Panc1 (cell line): ENCODE results near the gene CDH5. TPM values are rescaled to one million over a fixed set of nuclear protein-coding genes. Genes with fewer than 3 reads are reported as not detected.

ENCODE experiments used
- ATAC-seq: fragments of 200-7000 bp; cut with Tn5 transposase; 2 replicates; pipeline ENCODE4 v1.9.1; 2020; ENCODE audit warnings: mild to moderate bottlenecking, moderate library complexity
- BruUV-seq: library from RNA; stranded (reverse); fragments of 400-500 nt; replicated peaks from 2 replicates; lab custom pipeline; 2021; lab: Mats Ljungman, UMichigan
- CTCF ChIA-PET: fragments of 300-600 bp; sonication (Branson Sonifier 250); formaldehyde crosslinking; loops from one replicate; lab custom pipeline; 2022; ENCODE audit warnings: antibody characterized with exemption; lab: Charles Lee
- POLR2A ChIA-PET: fragments of 300-600 bp; sonication (Branson Sonifier 250); formaldehyde crosslinking; loops from one replicate; lab custom pipeline; 2022; ENCODE audit warnings: antibody characterized with exemption; lab: Charles Lee
- DNase-seq: peaks from one replicate; pipeline ENCODE4 v3.0.0-alpha.2; 2010; ENCODE audit warnings: low read depth, low spot score
- H3K27ac ChIP-seq: 2 replicates; pipeline ENCODE4 v1.5.1; 2011; ENCODE audit warnings: mild to moderate bottlenecking, low read length, inconsistent platforms
- H3K27me3 ChIP-seq: fragments of 200-500 bp; sonication (Bioruptor generic); 2 replicates; pipeline ENCODE4 v1.6.0; 2014; ENCODE audit warnings: low read length, inconsistent platforms; ENCODE audit not compliant: control insufficient read depth, insufficient read depth
- H3K36me3 ChIP-seq: fragments of 200-500 bp; sonication (Bioruptor generic); 2 replicates; pipeline ENCODE4 v1.5.1; 2014; ENCODE audit warnings: inconsistent platforms, mild to moderate bottlenecking, low read length, moderate library complexity; ENCODE audit not compliant: control insufficient read depth, insufficient read depth
- H3K4me1 ChIP-seq: 2 replicates; pipeline ENCODE4 v1.5.1; 2011; ENCODE audit warnings: inconsistent platforms, mild to moderate bottlenecking, low read length, moderate library complexity; ENCODE audit not compliant: control insufficient read depth, insufficient read depth
- H3K4me3 ChIP-seq, 2 experiments: 2 replicates each; pipeline ENCODE4 v1.5.1; 2011 to 2012; ENCODE audit warnings: low read depth in 2 of 2, low read length in 2 of 2, mild to moderate bottlenecking in 2 of 2, inconsistent platforms in 1 of 2, moderate library complexity in 1 of 2
- H3K9me3 ChIP-seq: fragments of 200-500 bp; sonication (Bioruptor generic); 2 replicates; pipeline ENCODE4 v1.5.1; 2014; ENCODE audit warnings: low read depth, mild to moderate bottlenecking, inconsistent platforms, low read length, moderate library complexity; ENCODE audit not compliant: control insufficient read depth, insufficient read depth
- CTCF ChIP-seq: fragments of 450-650 bp; IDR thresholded peaks from 2 replicates; pipeline ENCODE4 v1.5.1; 2017; ENCODE audit warnings: mild to moderate bottlenecking
- POLR2AphosphoS5 ChIP-seq: IDR thresholded peaks from 2 replicates; pipeline ENCODE4 v1.6.1; 2012; ENCODE audit warnings: mild to moderate bottlenecking, low read depth, low read length, moderate library complexity
- REST ChIP-seq, 2 experiments: IDR thresholded peaks; 2 replicates each; pipeline ENCODE4 v1.6.1; 2011 to 2012; ENCODE audit warnings: low read depth in 2 of 2, control low read depth in 1 of 2, low read length in 1 of 2, mild to moderate bottlenecking in 1 of 2, moderate library complexity in 1 of 2; ENCODE audit not compliant: insufficient read depth in 1 of 2
- SIN3A ChIP-seq: IDR thresholded peaks from 2 replicates; pipeline ENCODE4 v1.6.1; 2012; ENCODE audit warnings: low read depth, mild to moderate bottlenecking, low read length, moderate library complexity, borderline replicate concordance; ENCODE audit not compliant: insufficient read depth
- TCF7L2 ChIP-seq: IDR thresholded peaks from 2 replicates; pipeline ENCODE4 v1.6.1; 2011; ENCODE audit warnings: mild to moderate bottlenecking, low read depth, low read length, inconsistent platforms
- in situ Hi-C: cut with HindIII; loops from 2 replicates; pipeline ENCODE4 v1.10.0; 2016; ENCODE audit warnings: low sequenced_read_pairs, low pct_unique_long_range_greater_than_20kb
- intact Hi-C: fragments of 100-400 bp; cut with micrococcal nuclease; formaldehyde crosslinking; loops from one replicate; pipeline ENCODE4 v1.10.0; 2022; ENCODE audit not compliant: unreplicated experiment
- total RNA-seq: library from RNA; stranded (reverse); gene quantifications from one replicate; pipeline ENCODE4 v1.2.1, GENCODE V29; 2021; ENCODE audit not compliant: unreplicated experiment

CDH5 gene
- total RNA-seq, 1 experiment from 2014 or later: 0.18 TPM

DNA sequence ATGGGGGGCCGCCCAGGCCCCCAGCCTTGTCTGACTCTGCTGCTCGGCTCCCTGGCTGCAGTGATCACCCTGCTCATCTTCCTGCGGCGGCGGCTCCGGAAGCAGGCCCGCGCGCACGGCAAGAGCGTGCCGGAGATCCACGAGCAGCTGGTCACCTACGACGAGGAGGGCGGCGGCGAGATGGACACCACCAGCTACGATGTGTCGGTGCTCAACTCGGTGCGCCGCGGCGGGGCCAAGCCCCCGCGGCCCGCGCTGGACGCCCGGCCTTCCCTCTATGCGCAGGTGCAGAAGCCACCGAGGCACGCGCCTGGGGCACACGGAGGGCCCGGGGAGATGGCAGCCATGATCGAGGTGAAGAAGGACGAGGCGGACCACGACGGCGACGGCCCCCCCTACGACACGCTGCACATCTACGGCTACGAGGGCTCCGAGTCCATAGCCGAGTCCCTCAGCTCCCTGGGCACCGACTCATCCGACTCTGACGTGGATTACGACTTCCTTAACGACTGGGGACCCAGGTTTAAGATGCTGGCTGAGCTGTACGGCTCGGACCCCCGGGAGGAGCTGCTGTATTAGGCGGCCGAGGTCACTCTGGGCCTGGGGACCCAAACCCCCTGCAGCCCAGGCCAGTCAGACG, 36.2 kb downstream of the CDH5 start:
- Histone ChIP-seq H3K4me3 (no peak overlapping the region), H3K4me1 (no peaks in the 10 kb centered on the region), H3K27ac (no peak overlapping the region), H3K9me3 (no peaks in the 10 kb centered on the region), H3K36me3 (no peaks in the 10 kb centered on the region), H3K27me3 (no peaks in the 10 kb centered on the region)
- in situ Hi-C loops (no loop called here), intact Hi-C loops (loop anchor here (10.0 kb wide), 1 partner anchor 202 kb away; the partner anchor contains the start of gene CMTM3)
- ChIA-PET POLR2A (no interaction called here), CTCF (no interaction called here)
- ATAC-seq: no peak
- BruUV-seq: no TSS peak
- no peak for TF ChIP-seq POLR2AphosphoS5
- no peak for TF ChIP-seq SIN3A
- no peak for TF ChIP-seq TCF7L2
- TF ChIP-seq CTCF: no peak
- TF ChIP-seq REST (IDR thresholded peaks at IDR 0.05; ENCODE audit: insufficient read depth in 1 of 2, low read depth in 2 of 2, low read length in 1 of 2): no peak
- DNase-seq: no peak

DNA sequence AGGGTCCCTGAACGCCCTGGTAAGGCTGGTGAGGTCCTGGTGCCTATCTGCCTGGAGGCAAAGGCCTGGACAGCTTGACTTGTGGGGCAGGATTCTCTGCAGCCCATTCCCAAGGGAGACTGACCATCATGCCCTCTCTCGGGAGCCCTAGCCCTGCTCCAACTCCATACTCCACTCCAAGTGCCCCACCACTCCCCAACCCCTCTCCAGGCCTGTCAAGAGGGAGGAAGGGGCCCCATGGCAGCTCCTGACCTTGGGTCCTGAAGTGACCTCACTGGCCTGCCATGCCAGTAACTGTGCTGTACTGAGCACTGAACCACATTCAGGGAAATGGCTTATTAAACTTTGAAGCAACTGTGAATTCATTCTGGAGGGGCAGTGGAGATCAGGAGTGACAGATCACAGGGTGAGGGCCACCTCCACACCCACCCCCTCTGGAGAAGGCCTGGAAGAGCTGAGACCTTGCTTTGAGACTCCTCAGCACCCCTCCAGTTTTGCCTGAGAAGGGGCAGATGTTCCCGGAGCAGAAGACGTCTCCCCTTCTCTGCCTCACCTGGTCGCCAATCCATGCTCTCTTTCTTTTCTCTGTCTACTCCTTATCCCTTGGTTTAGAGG, 37.1 kb downstream of the CDH5 start:
- no TSS peak for BruUV-seq
- Histone ChIP-seq H3K27me3 (no peaks in the 10 kb centered on the region), H3K9me3 (no peaks in the 10 kb centered on the region), H3K4me1 (no peaks in the 10 kb centered on the region), H3K4me3 (no peak overlapping the region), H3K27ac (no peak overlapping the region), H3K36me3 (no peaks in the 10 kb centered on the region)
- intact Hi-C loops: loop anchor here (10.0 kb wide), 1 partner anchor 201 kb away; the partner anchor contains the start of gene CMTM3
- in situ Hi-C loops: no loop called here
- ATAC-seq (no peak), DNase-seq (no peak)
- CTCF ChIA-PET: no interaction called here
- no peak for TF ChIP-seq SIN3A
- no peak for TF ChIP-seq REST (IDR thresholded peaks at IDR 0.05; ENCODE audit: insufficient read depth in 1 of 2, low read depth in 2 of 2, low read length in 1 of 2)
- no peak for TF ChIP-seq TCF7L2
- no peak for TF ChIP-seq POLR2AphosphoS5
- no peak for TF ChIP-seq CTCF
- POLR2A ChIA-PET: no interaction called here
